GM10248 (cell line): ENCODE results near the gene ADAMTS18.

ENCODE experiments used
- CTCF ChIA-PET: fragments of 300-600 bp; sonication (Branson Sonifier 250); formaldehyde crosslinking; extraction: SDS; loops from one replicate; lab custom pipeline; 2021; ENCODE audit warnings: antibody characterized with exemption; lab: Yijun Ruan, JAX
- POLR2A ChIA-PET: fragments of 350-650 bp; sonication (Branson Sonifier 250); formaldehyde crosslinking; extraction: SDS; loops from one replicate; lab custom pipeline; 2020; ENCODE audit warnings: antibody characterized with exemption; lab: Yijun Ruan, JAX
- DNase-seq: peaks from one replicate; pipeline ENCODE4 v3.0.0; 2012; ENCODE audit errors: extremely low spot score
- TF ChIP-seq, protein P1 (sequence below): IDR thresholded peaks from 2 replicates; pipeline ENCODE4 v1.5.1; 2012; ENCODE audit warnings: mild to moderate bottlenecking, low read depth; ENCODE audit errors: extremely low read depth, missing control alignments, control extremely low read depth

ADAMTS18 gene

DNA sequence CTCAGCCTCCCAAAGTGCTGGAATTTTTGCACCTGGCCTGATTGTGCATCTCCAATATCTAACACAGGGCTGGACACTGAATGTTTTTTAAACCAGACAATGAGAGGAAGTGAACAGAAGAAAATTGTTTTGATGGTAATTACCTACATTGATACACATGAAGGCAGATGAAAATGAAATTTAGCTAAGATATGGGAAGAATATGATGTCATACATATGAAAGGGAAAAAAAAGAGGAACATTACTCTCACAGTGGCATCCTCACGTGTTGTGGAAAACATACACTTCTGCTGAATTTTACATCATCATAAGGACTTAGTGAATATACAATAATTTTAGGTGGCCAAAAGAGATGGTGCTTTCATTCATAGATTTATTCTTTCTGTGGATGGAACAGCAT lies 124.0 kb downstream of the ADAMTS18 start:
- POLR2A ChIA-PET: no interaction called here
- DNase-seq: no peak
- CTCF ChIA-PET: interaction anchor here (1.5 kb wide), 1 partner anchor 8 kb away, joined by 4 read pairs; no protein-coding TSS in a partner anchor
- TF ChIP-seq, protein P1, sequence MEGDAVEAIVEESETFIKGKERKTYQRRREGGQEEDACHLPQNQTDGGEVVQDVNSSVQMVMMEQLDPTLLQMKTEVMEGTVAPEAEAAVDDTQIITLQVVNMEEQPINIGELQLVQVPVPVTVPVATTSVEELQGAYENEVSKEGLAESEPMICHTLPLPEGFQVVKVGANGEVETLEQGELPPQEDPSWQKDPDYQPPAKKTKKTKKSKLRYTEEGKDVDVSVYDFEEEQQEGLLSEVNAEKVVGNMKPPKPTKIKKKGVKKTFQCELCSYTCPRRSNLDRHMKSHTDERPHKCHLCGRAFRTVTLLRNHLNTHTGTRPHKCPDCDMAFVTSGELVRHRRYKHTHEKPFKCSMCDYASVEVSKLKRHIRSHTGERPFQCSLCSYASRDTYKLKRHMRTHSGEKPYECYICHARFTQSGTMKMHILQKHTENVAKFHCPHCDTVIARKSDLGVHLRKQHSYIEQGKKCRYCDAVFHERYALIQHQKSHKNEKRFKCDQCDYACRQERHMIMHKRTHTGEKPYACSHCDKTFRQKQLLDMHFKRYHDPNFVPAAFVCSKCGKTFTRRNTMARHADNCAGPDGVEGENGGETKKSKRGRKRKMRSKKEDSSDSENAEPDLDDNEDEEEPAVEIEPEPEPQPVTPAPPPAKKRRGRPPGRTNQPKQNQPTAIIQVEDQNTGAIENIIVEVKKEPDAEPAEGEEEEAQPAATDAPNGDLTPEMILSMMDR: no peak

GRCh38 chr16:77308163-77308561 lies 126.7 kb downstream of the ADAMTS18 start:
- POLR2A ChIA-PET: no interaction called here
- CTCF ChIA-PET: no interaction called here
- no peak for DNase-seq
- TF ChIP-seq, protein P1: no peak

DNA sequence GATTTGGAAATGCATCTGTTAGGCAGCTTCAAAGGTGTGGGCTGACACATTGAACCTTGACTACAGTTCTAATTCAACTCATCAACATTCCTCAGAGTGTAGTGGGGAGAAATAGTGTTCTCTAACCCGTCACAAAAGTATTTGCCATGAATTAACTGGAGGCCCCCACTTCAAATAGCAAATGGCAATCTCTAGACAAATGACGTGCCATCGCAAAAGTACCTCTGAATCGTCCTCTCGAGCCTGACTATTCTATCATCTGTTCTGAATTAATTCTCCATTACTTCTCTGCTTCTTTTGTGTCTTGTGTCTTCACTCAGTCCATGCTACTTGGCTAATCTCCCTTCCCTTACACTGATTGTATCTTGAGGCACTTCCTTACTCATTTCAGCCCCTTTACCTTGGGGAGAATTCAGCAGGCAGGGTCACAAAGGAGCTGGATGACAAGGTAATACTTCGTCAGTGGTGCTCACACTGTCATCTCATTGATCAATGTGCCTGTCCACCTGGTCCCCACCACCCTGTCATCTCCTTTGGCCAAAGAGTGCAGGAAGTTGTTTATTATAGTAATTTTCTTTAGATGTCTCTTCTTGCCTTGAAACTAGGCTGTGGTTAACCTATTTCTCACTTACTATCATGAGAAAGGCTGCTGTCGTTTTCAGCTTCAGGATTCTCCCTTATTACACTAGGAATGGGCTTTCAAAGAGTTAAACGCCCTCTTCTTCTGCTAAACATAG lies 127.2 kb downstream of the ADAMTS18 start:
- no peak for DNase-seq
- POLR2A ChIA-PET: no interaction called here
- TF ChIP-seq, protein P1: no peak
- CTCF ChIA-PET: no interaction called here

- no peak for DNase-seq
- CTCF ChIA-PET: interaction anchor here (0.9 to 1.8 kb wide), 2 partner anchors 12 to 29 kb away, joined by 3 to 4 read pairs; no protein-coding TSS in a partner anchor
- TF ChIP-seq, protein P1: no peak
- POLR2A ChIA-PET: no interaction called here
Measured at GRCh38 chr16:77306075-77306474, 128.8 kb downstream of the ADAMTS18 start.

DNA sequence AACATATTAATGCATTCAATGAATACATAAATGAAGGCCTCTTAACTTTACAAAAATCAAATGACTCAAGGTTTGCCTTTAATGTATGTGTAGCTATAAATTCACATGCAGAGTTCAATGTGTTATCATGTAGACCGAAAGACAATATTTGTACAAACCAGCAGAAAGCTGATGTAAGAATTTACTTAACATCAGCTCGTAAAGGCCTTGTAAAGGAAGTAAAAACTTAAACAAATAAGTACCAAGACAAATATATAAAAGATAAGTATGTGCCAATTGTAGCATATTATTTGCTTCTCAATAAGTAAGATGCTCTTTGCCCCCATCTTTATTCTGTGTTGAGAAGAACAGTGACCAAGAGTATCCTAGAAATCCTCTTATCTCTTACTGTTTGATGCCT lies 130.0 kb downstream of the ADAMTS18 start:
- DNase-seq: no peak
- CTCF ChIA-PET: no interaction called here
- TF ChIP-seq, protein P1: no peak
- POLR2A ChIA-PET: interaction anchor here (0.6 kb wide), 1 partner anchor 211 kb away, joined by 3 read pairs; no protein-coding TSS in a partner anchor

GRCh38 chr16:77304134-77304533 lies 130.7 kb downstream of the ADAMTS18 start:
- DNase-seq: no peak
- POLR2A ChIA-PET: no interaction called here
- TF ChIP-seq, protein P1: no peak
- CTCF ChIA-PET: no interaction called here
